GM12891 (cell line): ENCODE results near the gene CSF1R.

Experiments used
- DNase-seq: peaks from one replicate; pipeline ENCODE4 v3.0.0; 2011; ENCODE audit warnings: low spot score; ENCODE audit not compliant: insufficient read length
- FAIRE-seq: peaks from 2 replicates; lab custom pipeline; 2011; peaks lifted over from hg19 to GRCh38; lab: Jason Lieb, UNC
- PAX5 ChIP-seq: IDR thresholded peaks from 2 replicates; pipeline ENCODE4 v1.6.1; 2011; ENCODE audit warnings: low read length, moderate library complexity, mild to moderate bottlenecking; ENCODE audit not compliant: insufficient read depth, severe bottlenecking
- POLR2A ChIP-seq: IDR thresholded peaks from 2 replicates; pipeline ENCODE4 v1.6.1; 2011; ENCODE audit warnings: low read depth, low read length, control low read depth
- POLR2AphosphoS5 ChIP-seq: IDR thresholded peaks from 2 replicates; pipeline ENCODE4 v1.6.1; 2011; ENCODE audit warnings: low read depth, low read length, control low read depth
- POU2F2 ChIP-seq: IDR thresholded peaks from 2 replicates; pipeline ENCODE4 v1.6.1; 2011; ENCODE audit warnings: low read depth, mild to moderate bottlenecking, control low read depth, low read length, moderate library complexity
- SPI1 ChIP-seq: IDR thresholded peaks from 2 replicates; pipeline ENCODE4 v1.6.1; 2011; ENCODE audit warnings: low read depth, low read length, control low read depth
- TAF1 ChIP-seq: IDR thresholded peaks from 2 replicates; pipeline ENCODE4 v1.6.1; 2011; ENCODE audit warnings: low read depth, low read length, control low read depth

CSF1R gene

GRCh38 chr5:150073086-150073625 lies 13.2 kb downstream of the CSF1R start:
- DNase-seq = no peak
- TF ChIP-seq PAX5 (no peak), POLR2AphosphoS5 (no peak), POLR2A (no peak), POU2F2 (no peak), TAF1 (no peak), SPI1 (no peak)
- FAIRE-seq = no peak

- no peak for TF ChIP-seq SPI1
- FAIRE-seq (no peak), DNase-seq (no peak)
These were observed 15.5 kb downstream of the CSF1R start for GRCh38 chr5:150070821-150071220.

- TF ChIP-seq POU2F2 = no peak
- no peak for TF ChIP-seq POLR2A
- TF ChIP-seq POLR2AphosphoS5 = no peak
- no peak for TF ChIP-seq SPI1
- TF ChIP-seq TAF1 = no peak
- no peak for TF ChIP-seq PAX5
- no peak for FAIRE-seq
- DNase-seq = no peak
These were observed 16.4 kb downstream of the CSF1R start for GRCh38 chr5:150069672-150070627.

GRCh38 chr5:150068961-150069645 lies 17.3 kb downstream of the CSF1R start:
- FAIRE-seq = no peak
- no peak for TF ChIP-seq POU2F2
- TF ChIP-seq TAF1 = no peak
- TF ChIP-seq POLR2A = no peak
- no peak for TF ChIP-seq POLR2AphosphoS5
- TF ChIP-seq PAX5 = no peak
- TF ChIP-seq SPI1 = no peak
- no peak for DNase-seq

- FAIRE-seq (no peak), DNase-seq (no peak)
- TF ChIP-seq POLR2A (no peak), SPI1 (no peak), POLR2AphosphoS5 (no peak), PAX5 (no peak), POU2F2 (no peak), TAF1 (no peak)
These were observed 17.9 kb downstream of the CSF1R start for GRCh38 chr5:150068472-150068871.

- no peak for TF ChIP-seq SPI1
- no peak for FAIRE-seq
- DNase-seq = no peak
These were observed 18.3 kb downstream of the CSF1R start for GRCh38 chr5:150068071-150068470.

- no peak for TF ChIP-seq POLR2AphosphoS5
- no peak for TF ChIP-seq PAX5
- TF ChIP-seq POU2F2 = no peak
- no peak for TF ChIP-seq SPI1
- TF ChIP-seq TAF1 = no peak
- TF ChIP-seq POLR2A = no peak
- peak; percentile 51 for FAIRE-seq
- DNase-seq = no peak
These were observed 18.9 kb downstream of the CSF1R start for GRCh38 chr5:150067405-150067960.

GRCh38 chr5:150066901-150067396 lies 19.4 kb downstream of the CSF1R start:
- DNase-seq (no peak), FAIRE-seq (peak; percentile 73)
- TF ChIP-seq TAF1 (no peak), POU2F2 (no peak), POLR2AphosphoS5 (no peak), SPI1 (no peak), POLR2A (no peak), PAX5 (no peak)

GRCh38 chr5:150066436-150066835 lies 19.9 kb downstream of the CSF1R start:
- DNase-seq (no peak), FAIRE-seq (peak; percentile 28)
- TF ChIP-seq POLR2AphosphoS5 (no peak), PAX5 (no peak), TAF1 (no peak)
